Measurements from ENCODE around the gene IFI27L1. TPM values are rescaled to one million over a fixed set of nuclear protein-coding genes. Genes with fewer than 3 reads are reported as not detected.

Gene IFI27L1
- total and polyA plus RNA-seq, 2 experiments from 2014 or later: 9.7 to 28.6 TPM

- TF ChIP-seq, protein P1, sequence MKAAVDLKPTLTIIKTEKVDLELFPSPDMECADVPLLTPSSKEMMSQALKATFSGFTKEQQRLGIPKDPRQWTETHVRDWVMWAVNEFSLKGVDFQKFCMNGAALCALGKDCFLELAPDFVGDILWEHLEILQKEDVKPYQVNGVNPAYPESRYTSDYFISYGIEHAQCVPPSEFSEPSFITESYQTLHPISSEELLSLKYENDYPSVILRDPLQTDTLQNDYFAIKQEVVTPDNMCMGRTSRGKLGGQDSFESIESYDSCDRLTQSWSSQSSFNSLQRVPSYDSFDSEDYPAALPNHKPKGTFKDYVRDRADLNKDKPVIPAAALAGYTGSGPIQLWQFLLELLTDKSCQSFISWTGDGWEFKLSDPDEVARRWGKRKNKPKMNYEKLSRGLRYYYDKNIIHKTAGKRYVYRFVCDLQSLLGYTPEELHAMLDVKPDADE (IDR thresholded peaks at IDR 0.05): no peak
- no peak for TF ChIP-seq NANOG (IDR thresholded peaks at IDR 0.05; ENCODE audit: borderline replicate concordance)
Observed at GRCh38 chr14:94123868-94124267, 42.8 kb downstream of the IFI27L1 start (continued).

DNA sequence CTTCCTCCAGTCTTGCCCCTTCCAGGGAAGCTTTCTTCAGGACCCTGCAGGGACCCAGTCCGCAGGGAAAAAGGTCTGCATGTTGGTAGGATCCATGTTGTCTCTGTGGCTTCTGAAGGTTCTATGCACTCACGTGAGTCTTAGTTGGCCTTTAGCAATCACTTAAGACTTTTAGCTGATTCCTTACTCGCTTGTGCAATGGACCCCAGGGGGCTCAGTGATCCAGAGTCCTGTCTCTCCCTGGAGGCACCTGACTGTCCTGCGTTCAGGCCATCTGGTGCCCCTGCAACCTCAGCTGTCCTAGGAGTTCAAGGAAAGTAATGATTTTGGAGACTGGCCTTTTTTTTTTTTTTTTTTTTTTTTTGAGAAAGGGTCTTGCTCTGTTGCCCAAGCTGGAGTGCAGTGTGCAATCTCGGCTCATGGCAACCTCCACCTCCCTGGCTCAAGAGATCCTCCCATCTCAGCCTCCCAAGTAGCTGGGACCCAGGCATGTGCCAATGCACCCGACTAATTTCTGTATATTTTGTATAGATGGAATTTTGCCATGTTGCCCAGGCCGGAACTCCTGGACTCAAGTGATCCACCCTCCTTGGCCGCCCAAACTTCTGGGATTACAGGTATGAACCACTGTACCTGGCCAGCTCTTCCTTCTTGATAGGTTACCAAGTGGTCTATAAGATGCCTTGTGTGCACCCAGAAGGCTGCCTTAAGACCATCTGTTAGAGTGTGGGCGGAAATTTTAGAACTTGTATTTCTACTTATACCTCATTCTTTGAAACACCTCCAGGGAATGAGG lies 43.7 kb downstream of the IFI27L1 start:
- Histone ChIP-seq H3K4me3 (no peak overlapping the region), H3K9me2 (ENCODE audit: insufficient read depth) (peaks cover 4% of the 10 kb centered on the region; the same call in 1 of the 2 replicates), H3F3A (replicated peaks; ENCODE audit: low read depth) (no peaks in the 10 kb centered on the region), H4K20me1 (replicated peaks; ENCODE audit: insufficient read depth) (no peaks in the 10 kb centered on the region), H3K27me3 (ENCODE audit: insufficient read depth) (no peaks in the 10 kb centered on the region), H3K79me2 (replicated peaks; ENCODE audit: insufficient read depth) (no peaks in the 10 kb centered on the region), H3K27ac (ENCODE audit: low read depth) (no peak overlapping the region), H3K4me1 (ENCODE audit: insufficient read depth) (0 out of 2 replicates have a peak, but pooled peaks cover 6% of the 10 kb centered on the region), H3K4me2 (no peak overlapping the region), H2AFZ (no peak overlapping the region), H3K36me3 (ENCODE audit: insufficient read depth) (no peaks in the 10 kb centered on the region)
- Mint-ChIP-seq H3K36me3 (ENCODE audit: low read depth) (no peaks in the 10 kb centered on the region; the same call in 2 of the 3 replicates), H3K27me3 (ENCODE audit: insufficient read depth, low read depth, poor library complexity) (peaks cover 8% of the 10 kb centered on the region), H3K27ac (no peak overlapping the region), H3K4me3 (no peak overlapping the region), H3K4me1 (peaks cover 6% of the 10 kb centered on the region), H3K9me3 (peaks cover 12% of the 10 kb centered on the region; the same call in 1 of the 3 replicates)
- DNase-seq (ENCODE audit: low spot score): no peak
- no peak for ATAC-seq
- TF ChIP-seq, protein P1 (IDR thresholded peaks at IDR 0.05): no peak
- TF ChIP-seq ZNF331 (CRISPR knock-in tag; IDR thresholded peaks at IDR 0.05; ENCODE audit: low read depth): no peak
- TF ChIP-seq EZH2phosphoT487 (IDR thresholded peaks at IDR 0.05; ENCODE audit: unreplicated experiment): no peak
- TF ChIP-seq CREB1 (CRISPR knock-in tag; IDR thresholded peaks at IDR 0.05; ENCODE audit: low read depth): no peak
- no peak for TF ChIP-seq ZNF114 (CRISPR knock-in tag; IDR thresholded peaks at IDR 0.05)
- TF ChIP-seq ZNF462 (CRISPR knock-in tag; IDR thresholded peaks at IDR 0.05): no peak
- TF ChIP-seq STAT1 (IDR thresholded peaks at IDR 0.05; ENCODE audit: unreplicated experiment): no peak
- TF ChIP-seq POLR2AphosphoS5 (IDR thresholded peaks at IDR 0.05; ENCODE audit: low read depth): no peak
- TF ChIP-seq EZH2 (IDR thresholded peaks at IDR 0.05; ENCODE audit: low read depth, unreplicated experiment): no peak
- TF ChIP-seq JUNB (IDR thresholded peaks at IDR 0.05; ENCODE audit: unreplicated experiment): no peak
- TF ChIP-seq, protein P2, sequence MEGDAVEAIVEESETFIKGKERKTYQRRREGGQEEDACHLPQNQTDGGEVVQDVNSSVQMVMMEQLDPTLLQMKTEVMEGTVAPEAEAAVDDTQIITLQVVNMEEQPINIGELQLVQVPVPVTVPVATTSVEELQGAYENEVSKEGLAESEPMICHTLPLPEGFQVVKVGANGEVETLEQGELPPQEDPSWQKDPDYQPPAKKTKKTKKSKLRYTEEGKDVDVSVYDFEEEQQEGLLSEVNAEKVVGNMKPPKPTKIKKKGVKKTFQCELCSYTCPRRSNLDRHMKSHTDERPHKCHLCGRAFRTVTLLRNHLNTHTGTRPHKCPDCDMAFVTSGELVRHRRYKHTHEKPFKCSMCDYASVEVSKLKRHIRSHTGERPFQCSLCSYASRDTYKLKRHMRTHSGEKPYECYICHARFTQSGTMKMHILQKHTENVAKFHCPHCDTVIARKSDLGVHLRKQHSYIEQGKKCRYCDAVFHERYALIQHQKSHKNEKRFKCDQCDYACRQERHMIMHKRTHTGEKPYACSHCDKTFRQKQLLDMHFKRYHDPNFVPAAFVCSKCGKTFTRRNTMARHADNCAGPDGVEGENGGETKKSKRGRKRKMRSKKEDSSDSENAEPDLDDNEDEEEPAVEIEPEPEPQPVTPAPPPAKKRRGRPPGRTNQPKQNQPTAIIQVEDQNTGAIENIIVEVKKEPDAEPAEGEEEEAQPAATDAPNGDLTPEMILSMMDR (conservative IDR thresholded peaks at IDR 0.05; ENCODE audit: low read depth in 2 of 2): no peak

Data from GM23338 (cell line).